Measurements from ENCODE around the gene LRRC10B.

DNA sequence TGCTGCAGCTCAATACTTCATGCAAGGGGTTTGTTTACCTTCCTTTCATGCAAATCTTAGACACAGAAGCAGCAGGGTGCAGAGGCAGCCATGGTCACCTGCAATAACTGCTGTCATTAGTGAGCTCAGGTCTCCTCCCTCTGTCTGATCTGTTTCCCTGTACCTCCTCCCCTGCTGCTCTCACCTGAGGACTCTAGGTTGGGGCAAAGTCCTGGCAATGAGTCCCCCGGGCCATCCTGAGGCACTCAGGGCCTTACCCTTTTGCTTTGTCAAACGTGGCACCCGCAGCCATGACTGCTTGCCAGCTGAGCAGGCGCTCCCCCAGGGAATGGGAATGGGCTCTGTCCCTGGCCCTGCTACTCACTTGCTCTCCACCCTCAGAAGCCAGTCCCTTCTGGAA, 3.9 kb downstream of the LRRC10B start:
- TF ChIP-seq, protein P1, sequence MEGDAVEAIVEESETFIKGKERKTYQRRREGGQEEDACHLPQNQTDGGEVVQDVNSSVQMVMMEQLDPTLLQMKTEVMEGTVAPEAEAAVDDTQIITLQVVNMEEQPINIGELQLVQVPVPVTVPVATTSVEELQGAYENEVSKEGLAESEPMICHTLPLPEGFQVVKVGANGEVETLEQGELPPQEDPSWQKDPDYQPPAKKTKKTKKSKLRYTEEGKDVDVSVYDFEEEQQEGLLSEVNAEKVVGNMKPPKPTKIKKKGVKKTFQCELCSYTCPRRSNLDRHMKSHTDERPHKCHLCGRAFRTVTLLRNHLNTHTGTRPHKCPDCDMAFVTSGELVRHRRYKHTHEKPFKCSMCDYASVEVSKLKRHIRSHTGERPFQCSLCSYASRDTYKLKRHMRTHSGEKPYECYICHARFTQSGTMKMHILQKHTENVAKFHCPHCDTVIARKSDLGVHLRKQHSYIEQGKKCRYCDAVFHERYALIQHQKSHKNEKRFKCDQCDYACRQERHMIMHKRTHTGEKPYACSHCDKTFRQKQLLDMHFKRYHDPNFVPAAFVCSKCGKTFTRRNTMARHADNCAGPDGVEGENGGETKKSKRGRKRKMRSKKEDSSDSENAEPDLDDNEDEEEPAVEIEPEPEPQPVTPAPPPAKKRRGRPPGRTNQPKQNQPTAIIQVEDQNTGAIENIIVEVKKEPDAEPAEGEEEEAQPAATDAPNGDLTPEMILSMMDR (IDR thresholded peaks at IDR 0.05; ENCODE audit: poor library complexity) = no peak
- no peak for TF ChIP-seq EZH2 (IDR thresholded peaks at IDR 0.05; ENCODE audit: borderline replicate concordance)
